ENCODE data around the gene NCKAP5.

The NCKAP5 gene

GRCh38 chr2:132871831-132872230 lies 696.4 kb downstream of the NCKAP5 start:
- no peak for DNase-seq (ENCODE audit: low read depth)
- TF ChIP-seq CTCF (IDR thresholded peaks at IDR 0.05; ENCODE audit: low read depth, low read length) (no peak), POLR2A (IDR thresholded peaks at IDR 0.05; ENCODE audit: extremely low read depth, insufficient read length) (no peak), MYC (IDR thresholded peaks at IDR 0.05; ENCODE audit: low read depth, low read length) (no peak), MAX (IDR thresholded peaks at IDR 0.05; ENCODE audit: low read depth, low read length) (no peak)
- H3K4me3 ChIP-seq (ENCODE audit: low read depth, low read length) = no peak overlapping the region

DNA sequence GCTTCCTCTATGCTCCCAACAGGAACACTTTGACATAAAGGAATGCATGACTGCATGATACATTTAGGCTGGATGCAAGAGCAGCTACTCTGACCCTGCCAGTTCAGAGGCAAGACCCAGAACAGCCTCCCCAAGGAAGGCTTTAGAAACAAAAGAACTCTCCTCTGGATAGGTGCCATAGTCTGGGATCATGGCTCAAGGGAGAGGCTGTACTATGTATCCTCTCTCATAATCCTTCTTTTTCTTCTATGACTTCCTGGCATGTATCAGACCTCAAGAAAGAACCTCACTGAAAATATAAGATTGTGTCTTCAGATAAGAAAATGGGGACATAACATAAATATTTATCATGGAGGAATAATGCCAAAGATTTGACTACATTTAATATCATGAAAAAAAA lies 704.3 kb downstream of the NCKAP5 start:
- no peak for TF ChIP-seq MAX (IDR thresholded peaks at IDR 0.05; ENCODE audit: low read depth, low read length)
- TF ChIP-seq MYC (IDR thresholded peaks at IDR 0.05; ENCODE audit: low read depth, low read length) = no peak
- TF ChIP-seq POLR2A (IDR thresholded peaks at IDR 0.05; ENCODE audit: extremely low read depth, insufficient read length) = no peak
- TF ChIP-seq CTCF (IDR thresholded peaks at IDR 0.05; ENCODE audit: low read depth, low read length) = no peak
- DNase-seq (ENCODE audit: low read depth) = no peak
- no peak overlapping the region for H3K4me3 ChIP-seq (ENCODE audit: low read depth, low read length)

DNA sequence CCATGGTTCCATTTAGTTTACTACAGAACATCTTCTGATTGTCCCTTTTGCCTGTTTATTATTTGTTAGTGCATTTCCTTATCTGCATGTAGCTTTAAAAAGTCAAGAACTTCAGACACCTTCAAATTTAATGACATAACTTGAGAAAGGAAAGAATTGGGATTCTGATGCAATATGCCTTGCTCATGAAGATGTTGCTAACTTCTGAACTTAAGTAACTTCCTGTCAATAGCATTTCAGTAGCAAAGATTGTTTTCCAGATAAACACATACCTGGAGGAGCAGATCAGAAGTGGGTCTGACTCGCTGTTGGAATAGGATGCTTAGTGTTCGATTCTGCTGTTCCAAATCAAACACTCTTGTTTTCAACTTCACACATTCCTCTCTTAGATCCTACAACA lies 708.0 kb downstream of the NCKAP5 start:
- no peak for TF ChIP-seq MYC (IDR thresholded peaks at IDR 0.05; ENCODE audit: low read depth, low read length)
- TF ChIP-seq MAX (IDR thresholded peaks at IDR 0.05; ENCODE audit: low read depth, low read length) = no peak
- no peak for TF ChIP-seq POLR2A (IDR thresholded peaks at IDR 0.05; ENCODE audit: extremely low read depth, insufficient read length)
- no peak for TF ChIP-seq CTCF (IDR thresholded peaks at IDR 0.05; ENCODE audit: low read depth, low read length)
- no peak for DNase-seq (ENCODE audit: low read depth)
- no peak overlapping the region for H3K4me3 ChIP-seq (ENCODE audit: low read depth, low read length)

DNA sequence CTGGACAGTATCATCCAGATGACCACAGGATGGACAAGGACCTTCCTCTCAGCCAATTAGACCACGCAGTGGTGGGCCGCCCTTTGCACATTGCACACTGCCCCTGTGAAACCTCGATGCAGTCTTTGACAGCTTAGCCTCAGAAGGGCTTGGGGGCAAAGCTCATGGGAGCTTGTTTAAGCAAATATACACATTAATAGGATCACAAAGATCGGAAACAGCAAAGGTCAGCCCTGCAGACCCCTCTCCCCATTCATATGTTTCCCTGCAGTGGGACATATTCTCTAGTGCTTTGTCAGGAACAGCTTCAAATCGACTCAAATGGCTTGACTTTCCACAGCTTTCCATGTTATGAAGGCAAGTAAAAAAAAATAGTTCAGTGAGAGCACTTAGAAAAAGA lies 708.7 kb downstream of the NCKAP5 start:
- DNase-seq (ENCODE audit: low read depth) = no peak

GRCh38 chr2:132857319-132857718 lies 710.9 kb downstream of the NCKAP5 start:
- no peak overlapping the region for H3K4me3 ChIP-seq (ENCODE audit: low read depth, low read length)
- TF ChIP-seq MAX (IDR thresholded peaks at IDR 0.05; ENCODE audit: low read depth, low read length) (no peak), MYC (IDR thresholded peaks at IDR 0.05; ENCODE audit: low read depth, low read length) (no peak), POLR2A (IDR thresholded peaks at IDR 0.05; ENCODE audit: extremely low read depth, insufficient read length) (no peak), CTCF (IDR thresholded peaks at IDR 0.05; ENCODE audit: low read depth, low read length) (no peak)
- no peak for DNase-seq (ENCODE audit: low read depth)

More for the DNA sequence above, 708.7 kb downstream of the NCKAP5 start:
- TF ChIP-seq MAX (IDR thresholded peaks at IDR 0.05; ENCODE audit: low read depth, low read length) = no peak
- no peak for TF ChIP-seq MYC (IDR thresholded peaks at IDR 0.05; ENCODE audit: low read depth, low read length)
- TF ChIP-seq CTCF (IDR thresholded peaks at IDR 0.05; ENCODE audit: low read depth, low read length) = no peak
- no peak for TF ChIP-seq POLR2A (IDR thresholded peaks at IDR 0.05; ENCODE audit: extremely low read depth, insufficient read length)
- no peak overlapping the region for H3K4me3 ChIP-seq (ENCODE audit: low read depth, low read length)

DNA sequence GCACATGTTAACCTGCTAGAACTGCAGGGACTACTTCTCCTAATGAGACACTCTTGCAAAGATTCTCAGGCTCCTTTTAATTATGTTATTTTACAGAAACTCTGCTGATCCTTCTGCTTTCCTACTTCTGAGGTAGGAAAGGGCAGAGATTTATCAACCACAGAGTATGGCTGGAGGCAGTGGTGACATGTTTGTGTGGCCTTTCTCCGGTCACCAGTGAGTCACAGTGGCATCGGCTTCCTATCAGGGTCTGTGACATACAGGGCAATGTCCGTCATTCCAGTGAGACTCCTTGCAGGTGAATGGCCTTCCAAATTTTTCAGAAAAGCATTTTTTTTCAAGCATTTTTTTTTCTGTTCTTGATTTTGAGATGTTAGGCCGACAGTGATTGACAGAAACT lies 717.6 kb downstream of the NCKAP5 start:
- DNase-seq (ENCODE audit: low read depth) = no peak
- TF ChIP-seq CTCF (IDR thresholded peaks at IDR 0.05; ENCODE audit: low read depth, low read length) (no peak), MYC (IDR thresholded peaks at IDR 0.05; ENCODE audit: low read depth, low read length) (no peak), POLR2A (IDR thresholded peaks at IDR 0.05; ENCODE audit: extremely low read depth, insufficient read length) (no peak), MAX (IDR thresholded peaks at IDR 0.05; ENCODE audit: low read depth, low read length) (no peak)
- H3K4me3 ChIP-seq (ENCODE audit: low read depth, low read length) = no peak overlapping the region

Measured in NB4 (cell line).